HEK293 (cell line): Measurements from ENCODE around the gene LMF1.
"Not testable (repeated sequence)": the region's sequence is repeated elsewhere in the genome, so short reads cannot be mapped to it uniquely, and the experiment has no call there.

Experiments used
- CTCF ChIA-PET: fragments of 350-600 bp; formaldehyde crosslinking; extraction: SDS; loops from one replicate; lab custom pipeline; 2021; ENCODE audit warnings: antibody characterized with exemption; lab: Yijun Ruan, JAX
- POLR2A ChIA-PET: fragments of 300-600 bp; formaldehyde crosslinking; extraction: SDS; loops from one replicate; lab custom pipeline; 2020; ENCODE audit warnings: antibody characterized with exemption, inconsistent platforms; lab: Yijun Ruan, JAX
- H3K27ac ChIP-seq: fragments of 200-500 bp; sonication (Bioruptor generic); 2 replicates; pipeline ENCODE4 v1.5.1; 2014; ENCODE audit warnings: low read depth, low read length, control low read depth, inconsistent platforms; ENCODE audit errors: extremely low read depth
- H3K36me3 ChIP-seq, 2 experiments: fragments of 200-500 bp in 1 of 2; sonication (Bioruptor generic) in 1 of 2; 1 replicate in 1 of 2; 2 replicates in 1 of 2; pipeline ENCODE4 v1.5.1; 2014 to 2017; ENCODE audit warnings: inconsistent platforms in 2 of 2, low read length in 2 of 2; ENCODE audit not compliant: control insufficient read depth in 2 of 2, insufficient read depth in 1 of 2
- H3K4me1 ChIP-seq: fragments of 200-500 bp; sonication (Bioruptor generic); 2 replicates; pipeline ENCODE4 v1.5.1; 2014; ENCODE audit warnings: mild to moderate bottlenecking, low read length, inconsistent platforms; ENCODE audit not compliant: control insufficient read depth, insufficient read depth
- H3K4me3 ChIP-seq: 2 replicates; pipeline ENCODE4 v1.5.1; 2011; ENCODE audit warnings: low read depth, mild to moderate bottlenecking, control low read depth, low read length, moderate library complexity
- H3K9me3 ChIP-seq: fragments of 200-500 bp; sonication (Bioruptor generic); 2 replicates; pipeline ENCODE4 v1.5.1; 2014; ENCODE audit warnings: low read depth, low read length, inconsistent platforms; ENCODE audit not compliant: control insufficient read depth, insufficient read depth
- EGR2 ChIP-seq: fragments of 450-650 bp; formaldehyde crosslinking; IDR thresholded peaks from 2 replicates; pipeline ENCODE4 v1.5.1; 2016; ENCODE audit warnings: low read depth, missing biosample characterization, missing genetic modification characterization
- OSR2 ChIP-seq: fragments of 450-650 bp; formaldehyde crosslinking; IDR thresholded peaks from 2 replicates; pipeline ENCODE4 v1.5.1; 2016; ENCODE audit warnings: missing biosample characterization, missing genetic modification characterization
- SALL2 ChIP-seq: fragments of 450-650 bp; formaldehyde crosslinking; IDR thresholded peaks from 2 replicates; pipeline ENCODE4 v1.5.0; 2017; ENCODE audit warnings: missing biosample characterization, mild to moderate bottlenecking, missing genetic modification characterization, borderline replicate concordance
- SP7 ChIP-seq: fragments of 450-650 bp; formaldehyde crosslinking; IDR thresholded peaks from 2 replicates; pipeline ENCODE4 v1.5.1; 2016; ENCODE audit warnings: missing biosample characterization, missing genetic modification characterization
- ZBTB21 ChIP-seq: fragments of 450-650 bp; formaldehyde crosslinking; IDR thresholded peaks from 2 replicates; pipeline ENCODE4 v1.5.1; 2017; ENCODE audit warnings: missing biosample characterization, missing genetic modification characterization
- ZFP69B ChIP-seq: fragments of 450-650 bp; formaldehyde crosslinking; IDR thresholded peaks from 2 replicates; pipeline ENCODE4 v1.5.1; 2016; ENCODE audit warnings: missing biosample characterization, missing genetic modification characterization
- ZNF146 ChIP-seq: fragments of 450-650 bp; formaldehyde crosslinking; IDR thresholded peaks from 2 replicates; pipeline ENCODE4 v1.5.1; 2016; ENCODE audit warnings: missing biosample characterization, missing genetic modification characterization
- ZNF354C ChIP-seq: fragments of 450-650 bp; formaldehyde crosslinking; IDR thresholded peaks from 2 replicates; pipeline ENCODE4 v1.5.1; 2016; ENCODE audit warnings: missing biosample characterization, missing genetic modification characterization, low read depth, borderline replicate concordance
- ZNF48 ChIP-seq: fragments of 450-650 bp; formaldehyde crosslinking; IDR thresholded peaks from 2 replicates; pipeline ENCODE4 v1.5.1; 2016; ENCODE audit warnings: missing biosample characterization, missing genetic modification characterization
- ZNF585B ChIP-seq: fragments of 450-650 bp; formaldehyde crosslinking; IDR thresholded peaks from 2 replicates; pipeline ENCODE4 v1.5.1; 2016; ENCODE audit warnings: missing biosample characterization, missing genetic modification characterization
- ZNF626 ChIP-seq: fragments of 450-650 bp; sonication (Bioruptor Pico); formaldehyde crosslinking; IDR thresholded peaks from 2 replicates; pipeline ENCODE4 v1.5.1; 2018; ENCODE audit warnings: missing biosample characterization, missing genetic modification characterization, inconsistent platforms
- ZSCAN23 ChIP-seq: fragments of 450-650 bp; formaldehyde crosslinking; IDR thresholded peaks from 2 replicates; pipeline ENCODE4 v1.5.1; 2016; ENCODE audit warnings: missing biosample characterization, missing genetic modification characterization
- TF ChIP-seq, protein P1 (sequence below): fragments of 450-650 bp; formaldehyde crosslinking; optimal IDR thresholded peaks from 2 replicates; pipeline ENCODE3; 2016; ENCODE audit warnings: missing biosample characterization, mild to moderate bottlenecking, missing genetic modification characterization
- TF ChIP-seq, protein P2 (sequence below): IDR thresholded peaks from 2 replicates; pipeline ENCODE4 v1.6.1; 2011; ENCODE audit warnings: mild to moderate bottlenecking, low read depth, low read length, borderline replicate concordance
- TF ChIP-seq, protein P3 (sequence below): sonication (generic); formaldehyde crosslinking; IDR thresholded peaks from 2 replicates; pipeline ENCODE4 v1.8.1; 2022; ENCODE audit warnings: mild to moderate bottlenecking, moderate library complexity, missing genetic modification reagents
- TF ChIP-seq, protein P4 (sequence below): fragments of 450-650 bp; formaldehyde crosslinking; IDR thresholded peaks from 2 replicates; pipeline ENCODE4 v1.5.1; 2016; ENCODE audit warnings: missing biosample characterization, missing genetic modification characterization

Gene LMF1

DNA sequence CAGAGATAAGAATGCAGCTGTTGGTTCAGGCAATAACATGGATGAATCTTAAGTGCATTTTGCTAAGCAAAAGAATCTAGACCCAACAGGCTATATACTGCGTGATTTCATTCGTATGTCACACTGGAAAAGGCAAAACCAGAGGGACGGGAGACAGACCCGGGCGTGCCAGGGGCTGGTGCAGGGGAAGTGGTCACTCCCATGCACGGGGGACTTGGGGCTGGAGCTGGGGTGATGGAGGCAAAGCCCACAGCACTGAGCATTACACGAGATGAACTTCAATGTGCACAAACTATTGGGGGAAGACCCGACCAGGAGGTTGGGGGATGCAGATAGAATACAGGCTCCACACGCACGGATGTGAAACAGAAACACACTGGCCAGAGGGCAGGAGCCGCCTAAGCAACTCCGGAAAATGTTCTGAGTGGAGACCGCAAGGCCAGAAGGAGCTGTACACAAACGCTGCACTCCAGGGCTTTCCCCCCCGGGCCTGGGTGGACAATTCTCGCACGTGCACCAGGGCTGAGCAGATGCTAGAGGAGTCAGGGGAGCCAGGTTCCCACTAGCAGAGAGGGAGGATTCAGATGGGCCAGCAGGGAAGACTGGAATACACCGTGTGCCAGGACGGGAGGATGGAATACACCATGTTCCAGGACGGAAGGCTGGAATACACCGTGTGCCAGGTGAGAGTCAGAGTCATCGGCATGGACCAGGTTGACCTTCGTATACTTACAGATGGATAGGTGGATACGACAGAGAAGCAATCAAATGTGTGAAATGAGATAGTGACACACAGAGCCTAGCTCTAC, 11.3 kb downstream of the LMF1 start (continued):
- TF ChIP-seq SALL2 (no peak), ZNF626 (no peak), ZSCAN23 (no peak), EGR2 (tag by site-specific recombination) (no peak), ZNF48 (tag by site-specific recombination) (no peak), ZBTB21 (tag by site-specific recombination) (no peak)

DNA sequence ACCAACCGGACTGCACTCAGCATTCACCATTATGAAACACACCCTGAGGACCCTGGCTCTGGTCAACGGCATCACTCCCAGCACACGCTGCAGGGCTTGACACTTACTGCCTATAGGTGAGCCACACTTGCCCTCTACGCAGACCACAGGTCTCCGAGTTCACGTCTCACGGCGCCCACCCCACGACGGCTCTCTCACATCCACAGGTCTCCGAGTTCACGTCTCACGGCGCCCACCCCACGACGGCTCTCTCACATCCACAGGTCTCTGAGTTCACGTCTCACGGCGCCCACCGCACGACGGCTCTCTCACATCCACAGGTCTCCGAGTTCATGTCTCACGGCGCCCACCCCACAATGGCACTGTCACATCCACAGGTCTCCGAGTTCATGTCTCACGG, 15.0 kb downstream of the LMF1 start:
- CTCF ChIA-PET, H3K4me1 ChIP-seq, POLR2A ChIA-PET, H3K27ac ChIP-seq, H3K9me3 ChIP-seq, H3K36me3 ChIP-seq, H3K4me3 ChIP-seq: not testable (repeated sequence)

DNA sequence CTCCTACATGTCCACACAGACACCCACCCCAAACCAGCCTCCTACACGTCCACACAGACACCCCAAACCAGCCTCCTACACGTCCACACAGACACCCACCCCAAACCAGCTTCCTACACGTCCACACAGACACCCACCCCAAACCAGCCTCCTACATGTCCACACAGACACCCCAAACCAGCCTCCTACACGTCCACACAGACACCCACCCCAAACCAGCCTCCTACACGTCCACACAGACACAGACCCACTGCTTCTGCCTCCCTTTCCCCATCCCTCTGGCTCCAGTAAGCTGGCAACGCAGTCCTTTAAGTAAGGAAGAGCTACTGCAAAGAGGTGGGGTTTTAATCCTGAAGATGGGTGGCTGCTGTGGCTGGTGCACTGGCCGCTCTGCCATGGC, 17.0 kb downstream of the LMF1 start:
- H3K4me3 ChIP-seq, POLR2A ChIA-PET, CTCF ChIA-PET: not testable (repeated sequence)

DNA sequence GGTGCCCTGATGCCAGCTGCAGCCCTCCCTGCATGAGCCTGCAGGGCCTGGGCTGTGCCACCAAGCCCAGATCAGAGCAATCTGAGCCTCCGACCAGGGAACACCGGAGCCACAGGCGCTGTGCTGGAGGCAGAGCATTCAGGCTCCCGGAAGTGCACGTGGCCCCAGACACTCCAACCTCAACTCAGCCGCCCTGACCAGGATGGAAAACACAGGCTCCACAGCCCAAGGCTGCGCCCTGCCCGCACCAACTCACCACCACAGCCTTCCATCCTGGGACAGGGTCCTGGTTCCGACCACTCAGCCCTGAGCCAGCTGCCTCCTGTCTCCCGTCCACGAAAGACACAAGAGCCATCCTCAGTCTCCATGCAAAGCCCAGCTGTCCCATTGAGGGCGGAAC, 18.5 kb downstream of the LMF1 start:
- TF ChIP-seq ZNF585B (no peak), ZNF354C (no peak), ZFP69B (no peak), SP7 (tag by site-specific recombination) (no peak), OSR2 (tag by site-specific recombination) (no peak), ZNF146 (tag by site-specific recombination) (no peak)
- TF ChIP-seq, protein P1, sequence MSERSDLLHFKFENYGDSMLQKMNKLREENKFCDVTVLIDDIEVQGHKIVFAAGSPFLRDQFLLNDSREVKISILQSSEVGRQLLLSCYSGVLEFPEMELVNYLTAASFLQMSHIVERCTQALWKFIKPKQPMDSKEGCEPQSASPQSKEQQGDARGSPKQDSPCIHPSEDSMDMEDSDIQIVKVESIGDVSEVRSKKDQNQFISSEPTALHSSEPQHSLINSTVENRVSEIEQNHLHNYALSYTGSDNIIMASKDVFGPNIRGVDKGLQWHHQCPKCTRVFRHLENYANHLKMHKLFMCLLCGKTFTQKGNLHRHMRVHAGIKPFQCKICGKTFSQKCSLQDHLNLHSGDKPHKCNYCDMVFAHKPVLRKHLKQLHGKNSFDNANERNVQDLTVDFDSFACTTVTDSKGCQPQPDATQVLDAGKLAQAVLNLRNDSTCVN (tag by site-specific recombination): no peak
- TF ChIP-seq, protein P2, sequence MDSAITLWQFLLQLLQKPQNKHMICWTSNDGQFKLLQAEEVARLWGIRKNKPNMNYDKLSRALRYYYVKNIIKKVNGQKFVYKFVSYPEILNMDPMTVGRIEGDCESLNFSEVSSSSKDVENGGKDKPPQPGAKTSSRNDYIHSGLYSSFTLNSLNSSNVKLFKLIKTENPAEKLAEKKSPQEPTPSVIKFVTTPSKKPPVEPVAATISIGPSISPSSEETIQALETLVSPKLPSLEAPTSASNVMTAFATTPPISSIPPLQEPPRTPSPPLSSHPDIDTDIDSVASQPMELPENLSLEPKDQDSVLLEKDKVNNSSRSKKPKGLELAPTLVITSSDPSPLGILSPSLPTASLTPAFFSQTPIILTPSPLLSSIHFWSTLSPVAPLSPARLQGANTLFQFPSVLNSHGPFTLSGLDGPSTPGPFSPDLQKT: no peak
- TF ChIP-seq, protein P3, sequence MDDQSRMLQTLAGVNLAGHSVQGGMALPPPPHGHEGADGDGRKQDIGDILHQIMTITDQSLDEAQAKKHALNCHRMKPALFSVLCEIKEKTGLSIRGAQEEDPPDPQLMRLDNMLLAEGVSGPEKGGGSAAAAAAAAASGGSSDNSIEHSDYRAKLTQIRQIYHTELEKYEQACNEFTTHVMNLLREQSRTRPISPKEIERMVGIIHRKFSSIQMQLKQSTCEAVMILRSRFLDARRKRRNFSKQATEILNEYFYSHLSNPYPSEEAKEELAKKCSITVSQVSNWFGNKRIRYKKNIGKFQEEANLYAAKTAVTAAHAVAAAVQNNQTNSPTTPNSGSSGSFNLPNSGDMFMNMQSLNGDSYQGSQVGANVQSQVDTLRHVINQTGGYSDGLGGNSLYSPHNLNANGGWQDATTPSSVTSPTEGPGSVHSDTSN (CRISPR knock-in tag): no peak
- TF ChIP-seq, protein P4, sequence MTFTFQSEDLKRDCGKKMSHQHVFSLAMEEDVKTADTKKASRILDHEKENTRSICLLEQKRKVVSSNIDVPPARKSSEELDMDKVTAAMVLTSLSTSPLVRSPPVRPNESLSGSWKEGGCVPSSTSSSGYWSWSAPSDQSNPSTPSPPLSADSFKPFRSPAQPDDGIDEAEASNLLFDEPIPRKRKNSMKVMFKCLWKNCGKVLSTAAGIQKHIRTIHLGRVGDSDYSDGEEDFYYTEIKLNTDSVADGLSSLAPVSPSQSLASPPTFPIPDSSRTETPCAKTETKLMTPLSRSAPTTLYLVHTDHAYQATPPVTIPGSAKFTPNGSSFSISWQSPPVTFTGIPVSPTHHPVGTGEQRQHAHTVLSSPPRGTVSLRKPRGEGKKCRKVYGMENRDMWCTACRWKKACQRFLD: no peak
- Histone ChIP-seq H3K4me1 (no peaks in the 10 kb centered on the region), H3K9me3 (no peaks in the 10 kb centered on the region), H3K4me3 (no peak overlapping the region), H3K27ac (no peak overlapping the region), H3K36me3 (no peaks in the 10 kb centered on the region)
- CTCF ChIA-PET: no interaction called here
- POLR2A ChIA-PET: no interaction called here

More for the DNA sequence above, 17.0 kb downstream of the LMF1 start:
- H3K9me3 ChIP-seq, H3K4me1 ChIP-seq, H3K36me3 ChIP-seq, H3K27ac ChIP-seq: not testable (repeated sequence)
